ENCODE results near the gene PHYKPL. TPM values are rescaled to one million over a fixed set of nuclear protein-coding genes. Genes with fewer than 3 reads are reported as not detected.
"Not testable (repeated sequence)": the region's sequence is repeated elsewhere in the genome, so short reads cannot be mapped to it uniquely, and the experiment has no call there.

Gene PHYKPL
- total RNA-seq, 1 donor from 2014 or later = 20.5 TPM

- Histone ChIP-seq H3K4me2 (no peak overlapping the region), H3K9me3 (ENCODE audit: low read depth) (no peaks in the 10 kb centered on the region), H3K27ac (no peak overlapping the region), H3K79me2 (ENCODE audit: low read depth) (no peaks in the 10 kb centered on the region), H2AFZ (replicated peaks) (no peak overlapping the region), H3F3A (ENCODE audit: low read depth) (no peaks in the 10 kb centered on the region), H4K20me1 (ENCODE audit: low read depth) (no peaks in the 10 kb centered on the region), H3K9ac (no peak overlapping the region), H3K4me1 (peaks cover 10% of the 10 kb centered on the region), H3K4me3 (no peak overlapping the region), H3K36me3 (no peaks in the 10 kb centered on the region), H3K27me3 (no peaks in the 10 kb centered on the region)
- no peak overlapping the region for H3K27ac Mint-ChIP-seq
- no peak for TF ChIP-seq EZH2phosphoT487 (IDR thresholded peaks at IDR 0.05)
- H3K9me3 Mint-ChIP-seq = no peaks in the 10 kb centered on the region
- no peak for DNase-seq (ENCODE audit: low spot score)
- peaks cover 9% of the 10 kb centered on the region for H3K27me3 Mint-ChIP-seq (ENCODE audit: insufficient read depth, low read depth)
- no peaks in the 10 kb centered on the region for H3K36me3 Mint-ChIP-seq
- no peak overlapping the region for H3K4me3 Mint-ChIP-seq
- H3K4me1 Mint-ChIP-seq = peaks cover 9% of the 10 kb centered on the region
These were observed 27.3 kb upstream of the PHYKPL start for GRCh38 chr5:178259623-178260536.

- Histone ChIP-seq H3K4me2 (no peak overlapping the region), H3K9ac (no peak overlapping the region), H3K9me3 (ENCODE audit: low read depth) (no peaks in the 10 kb centered on the region), H2AFZ (replicated peaks) (no peak overlapping the region), H3K27me3 (no peaks in the 10 kb centered on the region), H3K4me3 (no peak overlapping the region), H3K79me2 (ENCODE audit: low read depth) (no peaks in the 10 kb centered on the region), H3F3A (ENCODE audit: low read depth) (no peaks in the 10 kb centered on the region), H3K36me3 (no peaks in the 10 kb centered on the region), H3K4me1 (peaks cover 10% of the 10 kb centered on the region), H4K20me1 (ENCODE audit: low read depth) (no peaks in the 10 kb centered on the region), H3K27ac (no peak overlapping the region)
- H3K4me3 Mint-ChIP-seq = no peak overlapping the region
- no peaks in the 10 kb centered on the region for H3K9me3 Mint-ChIP-seq
- H3K27me3 Mint-ChIP-seq (ENCODE audit: insufficient read depth, low read depth) = peaks cover 9% of the 10 kb centered on the region
- no peak for TF ChIP-seq EZH2 (IDR thresholded peaks at IDR 0.05)
- no peak for TF ChIP-seq CTCF (IDR thresholded peaks at IDR 0.05)
- no peak for TF ChIP-seq EZH2phosphoT487 (IDR thresholded peaks at IDR 0.05)
- H3K36me3 Mint-ChIP-seq = no peaks in the 10 kb centered on the region
- no peak overlapping the region for H3K27ac Mint-ChIP-seq
- H3K4me1 Mint-ChIP-seq = peaks cover 11% of the 10 kb centered on the region
- no peak for DNase-seq (ENCODE audit: low spot score)
These were observed 25.0 kb upstream of the PHYKPL start for GRCh38 chr5:178257650-178258049.

- no peaks in the 10 kb centered on the region for H3K79me2 ChIP-seq (ENCODE audit: low read depth)
- Mint-ChIP-seq H3K4me3 (no peak overlapping the region), H3K27ac (no peak overlapping the region), H3K27me3 (ENCODE audit: insufficient read depth, low read depth) (peaks cover 5% of the 10 kb centered on the region), H3K36me3 (no peaks in the 10 kb centered on the region), H3K9me3 (no peaks in the 10 kb centered on the region), H3K4me1 (peaks cover 11% of the 10 kb centered on the region)
- H3K27ac ChIP-seq = no peak overlapping the region
- H3K27me3 ChIP-seq = no peaks in the 10 kb centered on the region
- no peaks in the 10 kb centered on the region for H4K20me1 ChIP-seq (ENCODE audit: low read depth)
- TF ChIP-seq EZH2phosphoT487 (IDR thresholded peaks at IDR 0.05) (no peak), CTCF (IDR thresholded peaks at IDR 0.05) (no peak), EZH2 (IDR thresholded peaks at IDR 0.05) (no peak)
- no peaks in the 10 kb centered on the region for H3K36me3 ChIP-seq
- peaks cover 10% of the 10 kb centered on the region for H3K4me1 ChIP-seq
- H3K9me3 ChIP-seq (ENCODE audit: low read depth) = no peaks in the 10 kb centered on the region
- H3K4me3 ChIP-seq = no peak overlapping the region
- DNase-seq (ENCODE audit: low spot score) = no peak
- no peak overlapping the region for H3K4me2 ChIP-seq
- no peak overlapping the region for H2AFZ ChIP-seq (replicated peaks)
- no peak overlapping the region for H3K9ac ChIP-seq
- H3F3A ChIP-seq (ENCODE audit: low read depth) = no peaks in the 10 kb centered on the region
These were observed 24.1 kb upstream of the PHYKPL start for GRCh38 chr5:178256746-178257145.

GRCh38 chr5:178253632-178254031 is 21.0 kb upstream of the PHYKPL start:
- not testable (repeated sequence) for H3K4me3 Mint-ChIP-seq; H3F3A ChIP-seq (ENCODE audit: low read depth); H3K79me2 ChIP-seq (ENCODE audit: low read depth); H3K27me3 Mint-ChIP-seq (ENCODE audit: insufficient read depth, low read depth); H3K27ac Mint-ChIP-seq; H3K4me3 ChIP-seq; H3K9me3 ChIP-seq (ENCODE audit: low read depth); DNase-seq (ENCODE audit: low spot score); H4K20me1 ChIP-seq (ENCODE audit: low read depth); H3K4me1 ChIP-seq; H2AFZ ChIP-seq (replicated peaks); H3K4me2 ChIP-seq; H3K9ac ChIP-seq; H3K27ac ChIP-seq; H3K36me3 ChIP-seq; H3K36me3 Mint-ChIP-seq; H3K27me3 ChIP-seq; H3K9me3 Mint-ChIP-seq
- H3K4me1 Mint-ChIP-seq = peaks cover 15% of the 10 kb centered on the region
